A549 treated with CpdA at 1 μM for 4 hours (cell line): ENCODE results near the gene HLA-F. TPM values are rescaled to one million over a fixed set of nuclear protein-coding genes. Genes with fewer than 3 reads are reported as not detected.

Source experiments
- total RNA-seq: library from RNA; stranded (reverse); fragments of 200-300 nt; extraction: Qiagen RNA extraction; gene quantifications from 5 replicates; pipeline ENCODE4 v1.2.3, GENCODE V29; 2022; ENCODE audit warnings: low read depth

The HLA-F gene
- 3.2 to 5.4 TPM (median 4.9 TPM) in 5 replicates for total RNA-seq

DNA sequence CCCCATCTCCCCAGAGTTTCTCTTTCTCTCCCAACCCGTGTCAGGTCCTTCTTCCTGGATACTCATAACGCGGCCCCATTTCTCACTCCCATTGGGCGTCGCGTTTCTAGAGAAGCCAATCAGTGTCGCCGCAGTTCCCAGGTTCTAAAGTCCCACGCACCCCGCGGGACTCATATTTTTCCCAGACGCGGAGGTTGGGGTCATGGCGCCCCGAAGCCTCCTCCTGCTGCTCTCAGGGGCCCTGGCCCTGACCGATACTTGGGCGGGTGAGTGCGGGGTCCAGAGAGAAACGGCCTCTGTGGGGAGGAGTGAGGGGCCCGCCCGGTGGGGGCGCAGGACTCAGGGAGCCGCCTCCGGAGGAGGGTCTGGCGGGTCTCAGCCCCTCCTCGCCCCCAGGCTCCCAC lies at the start of gene HLA-F:
TSS of gene HLA-F (plus strand) at position 173 of the 404 bp plus-strand sequence. CDS start at position 203, 30 bp downstream.

GRCh38 chr6:29680904-29681303 lies 42.3 kb upstream of the HLA-F start, which contains the start of gene ZFP57:
TSS of gene ZFP57 (minus strand) at chr6:29681152. CDS start at chr6:29677003, 4,149 bp downstream.

Other genes with a start within 250 kb of the HLA-F start
- not detected in 5 replicates for gene MAS1L, start 235.5 kb upstream of the HLA-F start, total RNA-seq
- gene UBD, start 163.7 kb upstream of the HLA-F start, total RNA-seq, result 0.51 to 1.2 TPM (median 0.61 TPM) in 5 replicates
- not detected in 5 replicates for gene OR2H2, start 138.3 kb upstream of the HLA-F start, total RNA-seq
- 3.4 to 6.8 TPM (median 5.0 TPM) in 5 replicates for gene GABBR1, start 90.3 kb upstream of the HLA-F start, total RNA-seq
- gene MOG, start 66.3 kb upstream of the HLA-F start, total RNA-seq, result not detected in 5 replicates
- gene ZFP57, start 42.3 kb upstream of the HLA-F start, total RNA-seq, result not detected in 5 replicates
- 0.03 TPM in 1 of 5 replicates, not detected in the others for gene HLA-G, start 104.4 kb downstream of the HLA-F start, total RNA-seq
- 113 to 144 TPM (median 140 TPM) in 5 replicates for gene HLA-A, start 219.1 kb downstream of the HLA-F start, total RNA-seq